ENCODE results near the gene MORC4.

MORC4 gene

GRCh38 chrX:106898462-106898861 lies 101.5 kb downstream of the MORC4 start:
- Histone ChIP-seq H3K9me2 (replicated peaks; ENCODE audit: control insufficient read depth, low read length) (no peaks in the 10 kb centered on the region), H3K79me2 (ENCODE audit: control insufficient read depth, low read length) (no peaks in the 10 kb centered on the region), H3K27ac (ENCODE audit: low read depth, low read length) (no peak overlapping the region), H3K4me1 (ENCODE audit: control insufficient read depth, low read length) (no peaks in the 10 kb centered on the region), H3K4me2 (ENCODE audit: low read length) (no peak overlapping the region), H3K36me3 (ENCODE audit: control insufficient read depth, low read length) (no peaks in the 10 kb centered on the region), H4K20me1 (ENCODE audit: control insufficient read depth, insufficient read depth, low read depth, low read length) (no peaks in the 10 kb centered on the region), H3F3A (ENCODE audit: control insufficient read depth, insufficient read depth) (no peaks in the 10 kb centered on the region), H3K9me3 (ENCODE audit: control insufficient read depth, insufficient read depth, low read length) (no peaks in the 10 kb centered on the region), H3K4me3 (ENCODE audit: low read length) (no peak overlapping the region), H3K27me3 (ENCODE audit: control insufficient read depth, low read length) (no peaks in the 10 kb centered on the region)
- peak; percentile 48 for TF ChIP-seq CTCF (IDR thresholded peaks at IDR 0.05; ENCODE audit: low read depth, low read length, poor library complexity, severe bottlenecking)
- no peak for TF ChIP-seq EZH2phosphoT487 (IDR thresholded peaks at IDR 0.05; ENCODE audit: borderline replicate concordance, low read length)

- TF ChIP-seq CTCF (IDR thresholded peaks at IDR 0.05; ENCODE audit: low read depth, low read length, poor library complexity, severe bottlenecking) (no peak), EZH2phosphoT487 (IDR thresholded peaks at IDR 0.05; ENCODE audit: borderline replicate concordance, low read length) (no peak)
- Histone ChIP-seq H3K27ac (ENCODE audit: low read depth, low read length) (no peak overlapping the region), H3K4me2 (ENCODE audit: low read length) (no peak overlapping the region), H3K4me3 (ENCODE audit: low read length) (no peak overlapping the region), H3K27me3 (ENCODE audit: control insufficient read depth, low read length) (no peaks in the 10 kb centered on the region), H3K9me2 (replicated peaks; ENCODE audit: control insufficient read depth, low read length) (no peaks in the 10 kb centered on the region), H3F3A (ENCODE audit: control insufficient read depth, insufficient read depth) (no peaks in the 10 kb centered on the region), H4K20me1 (ENCODE audit: control insufficient read depth, insufficient read depth, low read depth, low read length) (no peaks in the 10 kb centered on the region), H3K4me1 (ENCODE audit: control insufficient read depth, low read length) (no peaks in the 10 kb centered on the region), H3K79me2 (ENCODE audit: control insufficient read depth, low read length) (no peaks in the 10 kb centered on the region), H3K36me3 (ENCODE audit: control insufficient read depth, low read length) (no peaks in the 10 kb centered on the region), H3K9me3 (ENCODE audit: control insufficient read depth, insufficient read depth, low read length) (no peaks in the 10 kb centered on the region)
Measured at GRCh38 chrX:106897259-106897658, 102.8 kb downstream of the MORC4 start.

GRCh38 chrX:106894978-106895452 lies 105.0 kb downstream of the MORC4 start:
- TF ChIP-seq CTCF (IDR thresholded peaks at IDR 0.05; ENCODE audit: low read depth, low read length, poor library complexity, severe bottlenecking): no peak
- no peak for TF ChIP-seq EZH2phosphoT487 (IDR thresholded peaks at IDR 0.05; ENCODE audit: borderline replicate concordance, low read length)
- Histone ChIP-seq H3K36me3 (ENCODE audit: control insufficient read depth, low read length) (no peaks in the 10 kb centered on the region), H3K4me2 (ENCODE audit: low read length) (no peak overlapping the region), H3K27ac (ENCODE audit: low read depth, low read length) (no peak overlapping the region), H3K4me3 (ENCODE audit: low read length) (no peak overlapping the region), H3K4me1 (ENCODE audit: control insufficient read depth, low read length) (no peaks in the 10 kb centered on the region), H3K9me2 (replicated peaks; ENCODE audit: control insufficient read depth, low read length) (no peaks in the 10 kb centered on the region), H3K27me3 (ENCODE audit: control insufficient read depth, low read length) (no peaks in the 10 kb centered on the region), H3F3A (ENCODE audit: control insufficient read depth, insufficient read depth) (no peaks in the 10 kb centered on the region), H4K20me1 (ENCODE audit: control insufficient read depth, insufficient read depth, low read depth, low read length) (no peaks in the 10 kb centered on the region), H3K79me2 (ENCODE audit: control insufficient read depth, low read length) (no peaks in the 10 kb centered on the region), H3K9me3 (ENCODE audit: control insufficient read depth, insufficient read depth, low read length) (no peaks in the 10 kb centered on the region)

Measured in DOHH2 (cell line).